Esophagus muscularis mucosa (tissue), 4 donors: ENCODE results near the gene TOR4A.

Source experiments
- EP300 ChIP-seq: sonication (generic); formaldehyde crosslinking; IDR thresholded peaks from one replicate; pipeline ENCODE4 v1.6.1; 2017; ENCODE audit warnings: antibody characterized with exemption
- POLR2A ChIP-seq: fragments of 450-650 bp; IDR thresholded peaks from one replicate; pipeline ENCODE4 v1.6.1; 2017; ENCODE audit warnings: antibody characterized with exemption, moderate library complexity, mild to moderate bottlenecking, low read depth
- POLR2AphosphoS5 ChIP-seq, 2 donors: sonication (generic); formaldehyde crosslinking; IDR thresholded peaks; one replicate each; pipeline ENCODE4 v1.6.1; 2017; ENCODE audit warnings: antibody characterized with exemption in 2 of 2
- TF ChIP-seq, protein P1 (sequence below), 3 experiments: fragments of 200-600 bp in 2 of 3; fragments of 450-650 bp in 1 of 3; sonication (generic) in 2 of 3; IDR thresholded peaks; one replicate each; pipeline ENCODE4 v1.5.1; 2017 to 2019; ENCODE audit warnings: antibody characterized with exemption in 3 of 3, mild to moderate bottlenecking in 2 of 3, moderate library complexity in 1 of 3

DNA sequence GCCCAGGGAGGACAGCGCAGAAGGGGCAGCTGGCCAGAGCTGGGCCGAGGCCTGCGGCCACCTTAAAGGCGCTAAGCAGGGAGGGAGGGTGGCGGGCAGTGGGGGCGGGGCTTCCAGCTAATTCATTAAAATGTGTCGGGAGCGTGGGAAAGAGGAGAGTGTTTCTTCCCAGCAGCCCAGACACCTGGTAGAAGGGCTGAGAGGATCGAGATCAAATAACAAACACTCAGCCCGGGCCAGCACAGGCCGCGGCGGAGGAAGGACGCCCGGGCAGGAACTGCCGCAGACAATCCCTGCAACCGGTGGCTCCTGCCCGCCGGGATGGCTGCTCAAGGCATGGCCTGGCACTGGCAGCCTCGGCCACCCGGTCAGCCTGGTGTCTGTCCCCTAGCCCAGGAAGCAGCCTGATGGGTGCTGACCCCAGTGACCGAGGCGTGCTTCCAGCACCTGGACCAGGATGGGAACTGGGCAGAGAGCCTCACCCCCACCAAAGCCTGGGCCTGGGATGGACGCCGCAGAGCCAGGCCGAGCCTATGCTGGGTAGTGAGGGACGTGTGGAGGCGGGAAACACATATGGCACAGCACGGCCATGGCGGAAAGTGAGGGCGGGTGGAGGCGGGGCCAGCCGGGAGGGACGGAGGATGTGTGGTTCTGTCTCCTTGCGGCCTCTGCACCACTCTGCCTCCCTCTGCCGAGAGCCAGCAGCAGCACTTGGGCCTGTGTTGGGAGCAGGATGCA is 27.7 kb downstream of the TOR4A start:
- TF ChIP-seq POLR2A (no peak), EP300 (no peak), POLR2AphosphoS5 (IDR thresholded peaks at IDR 0.05) (peak in 1 of 2 donors; percentile 52)
- TF ChIP-seq, protein P1, sequence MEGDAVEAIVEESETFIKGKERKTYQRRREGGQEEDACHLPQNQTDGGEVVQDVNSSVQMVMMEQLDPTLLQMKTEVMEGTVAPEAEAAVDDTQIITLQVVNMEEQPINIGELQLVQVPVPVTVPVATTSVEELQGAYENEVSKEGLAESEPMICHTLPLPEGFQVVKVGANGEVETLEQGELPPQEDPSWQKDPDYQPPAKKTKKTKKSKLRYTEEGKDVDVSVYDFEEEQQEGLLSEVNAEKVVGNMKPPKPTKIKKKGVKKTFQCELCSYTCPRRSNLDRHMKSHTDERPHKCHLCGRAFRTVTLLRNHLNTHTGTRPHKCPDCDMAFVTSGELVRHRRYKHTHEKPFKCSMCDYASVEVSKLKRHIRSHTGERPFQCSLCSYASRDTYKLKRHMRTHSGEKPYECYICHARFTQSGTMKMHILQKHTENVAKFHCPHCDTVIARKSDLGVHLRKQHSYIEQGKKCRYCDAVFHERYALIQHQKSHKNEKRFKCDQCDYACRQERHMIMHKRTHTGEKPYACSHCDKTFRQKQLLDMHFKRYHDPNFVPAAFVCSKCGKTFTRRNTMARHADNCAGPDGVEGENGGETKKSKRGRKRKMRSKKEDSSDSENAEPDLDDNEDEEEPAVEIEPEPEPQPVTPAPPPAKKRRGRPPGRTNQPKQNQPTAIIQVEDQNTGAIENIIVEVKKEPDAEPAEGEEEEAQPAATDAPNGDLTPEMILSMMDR (IDR thresholded peaks at IDR 0.05): peak in 1 of 3 experiments; percentile 26
